ENCODE results near the gene UBTD2.

UBTD2 gene

GRCh38 chr5:172180936-172181335 is 102.6 kb downstream of the UBTD2 start:
- no peaks in the 10 kb centered on the region for H3K9me3 ChIP-seq (ENCODE audit: low read depth, low read length)
- TF ChIP-seq POLR2AphosphoS5 (IDR thresholded peaks at IDR 0.05; ENCODE audit: borderline replicate concordance, low read depth, low read length) = no peak
- TF ChIP-seq EZH2 (IDR thresholded peaks at IDR 0.05) = no peak
- no peak for TF ChIP-seq FOXP2 (optimal IDR thresholded peaks at IDR 0.05; ENCODE audit: control extremely low read depth, extremely low read length, insufficient read depth)
- no peaks in the 10 kb centered on the region for H3K36me3 ChIP-seq (ENCODE audit: insufficient read depth, low read length)
- H3K27ac ChIP-seq = no peak overlapping the region
- DNase-seq (ENCODE audit: low read depth, low spot score) = no peak
- H3K9ac ChIP-seq (ENCODE audit: insufficient read length) = no peak overlapping the region
- H3K4me3 ChIP-seq = no peak overlapping the region

GRCh38 chr5:172178991-172179989 is 104.3 kb downstream of the UBTD2 start:
- DNase-seq (ENCODE audit: low read depth, low spot score) = peak; percentile 62
- TF ChIP-seq FOXP2 (optimal IDR thresholded peaks at IDR 0.05; ENCODE audit: control extremely low read depth, extremely low read length, insufficient read depth) (peak; percentile 27), EZH2 (IDR thresholded peaks at IDR 0.05) (no peak), POLR2AphosphoS5 (IDR thresholded peaks at IDR 0.05; ENCODE audit: borderline replicate concordance, low read depth, low read length) (peak; percentile 65)
- peak overlapping the region; percentile 80 for H3K27ac ChIP-seq
- H3K4me3 ChIP-seq = peak overlapping the region; percentile 65
- no peaks in the 10 kb centered on the region for H3K36me3 ChIP-seq (ENCODE audit: insufficient read depth, low read length)
- H3K9me3 ChIP-seq (ENCODE audit: low read depth, low read length) = no peaks in the 10 kb centered on the region
- peak overlapping the region; percentile 51 for H3K9ac ChIP-seq (ENCODE audit: insufficient read length)

GRCh38 chr5:172178301-172178987 is 105.1 kb downstream of the UBTD2 start:
- Histone ChIP-seq H3K9ac (ENCODE audit: insufficient read length) (no peak overlapping the region), H3K36me3 (ENCODE audit: insufficient read depth, low read length) (no peaks in the 10 kb centered on the region), H3K27ac (no peak overlapping the region), H3K9me3 (ENCODE audit: low read depth, low read length) (no peaks in the 10 kb centered on the region), H3K4me3 (no peak overlapping the region)
- no peak for DNase-seq (ENCODE audit: low read depth, low spot score)
- TF ChIP-seq EZH2 (IDR thresholded peaks at IDR 0.05) = no peak
- no peak for TF ChIP-seq FOXP2 (optimal IDR thresholded peaks at IDR 0.05; ENCODE audit: control extremely low read depth, extremely low read length, insufficient read depth)
- no peak for TF ChIP-seq POLR2AphosphoS5 (IDR thresholded peaks at IDR 0.05; ENCODE audit: borderline replicate concordance, low read depth, low read length)

- no peak for DNase-seq (ENCODE audit: low read depth, low spot score)
- H3K27ac ChIP-seq = no peak overlapping the region
- no peak overlapping the region for H3K4me3 ChIP-seq
- H3K36me3 ChIP-seq (ENCODE audit: insufficient read depth, low read length) = no peaks in the 10 kb centered on the region
- no peak overlapping the region for H3K9ac ChIP-seq (ENCODE audit: insufficient read length)
- TF ChIP-seq POLR2AphosphoS5 (IDR thresholded peaks at IDR 0.05; ENCODE audit: borderline replicate concordance, low read depth, low read length) (no peak), FOXP2 (optimal IDR thresholded peaks at IDR 0.05; ENCODE audit: control extremely low read depth, extremely low read length, insufficient read depth) (no peak), EZH2 (IDR thresholded peaks at IDR 0.05) (no peak)
- no peaks in the 10 kb centered on the region for H3K9me3 ChIP-seq (ENCODE audit: low read depth, low read length)
Measured at GRCh38 chr5:172177176-172177575, 106.4 kb downstream of the UBTD2 start.

- H3K36me3 ChIP-seq (ENCODE audit: insufficient read depth, low read length) = no peaks in the 10 kb centered on the region
- H3K9me3 ChIP-seq (ENCODE audit: low read depth, low read length) = no peaks in the 10 kb centered on the region
- no peak overlapping the region for H3K9ac ChIP-seq (ENCODE audit: insufficient read length)
- DNase-seq (ENCODE audit: low read depth, low spot score) = no peak
- TF ChIP-seq POLR2AphosphoS5 (IDR thresholded peaks at IDR 0.05; ENCODE audit: borderline replicate concordance, low read depth, low read length) = peak; percentile 55
- no peak for TF ChIP-seq EZH2 (IDR thresholded peaks at IDR 0.05)
- no peak for TF ChIP-seq FOXP2 (optimal IDR thresholded peaks at IDR 0.05; ENCODE audit: control extremely low read depth, extremely low read length, insufficient read depth)
- H3K4me3 ChIP-seq = no peak overlapping the region
- H3K27ac ChIP-seq = no peak overlapping the region
Measured at GRCh38 chr5:172175263-172175719, 108.3 kb downstream of the UBTD2 start.

- Histone ChIP-seq H3K4me3 (no peak overlapping the region), H3K9ac (ENCODE audit: insufficient read length) (no peak overlapping the region), H3K36me3 (ENCODE audit: insufficient read depth, low read length) (no peaks in the 10 kb centered on the region), H3K9me3 (ENCODE audit: low read depth, low read length) (no peaks in the 10 kb centered on the region), H3K27ac (peak overlapping the region; percentile 35; the same call in 1 of the 2 replicates)
- TF ChIP-seq POLR2AphosphoS5 (IDR thresholded peaks at IDR 0.05; ENCODE audit: borderline replicate concordance, low read depth, low read length) (no peak), EZH2 (IDR thresholded peaks at IDR 0.05) (no peak), FOXP2 (optimal IDR thresholded peaks at IDR 0.05; ENCODE audit: control extremely low read depth, extremely low read length, insufficient read depth) (no peak)
- DNase-seq (ENCODE audit: low read depth, low spot score) = no peak
Measured at GRCh38 chr5:172173564-172174153, 109.9 kb downstream of the UBTD2 start.

GRCh38 chr5:172172912-172173563 is 110.5 kb downstream of the UBTD2 start:
- Histone ChIP-seq H3K36me3 (ENCODE audit: insufficient read depth, low read length) (no peaks in the 10 kb centered on the region), H3K9me3 (ENCODE audit: low read depth, low read length) (no peaks in the 10 kb centered on the region), H3K27ac (peak overlapping the region; percentile 35; the same call in 1 of the 2 replicates), H3K4me3 (no peak overlapping the region), H3K9ac (ENCODE audit: insufficient read length) (no peak overlapping the region)
- no peak for TF ChIP-seq EZH2 (IDR thresholded peaks at IDR 0.05)
- TF ChIP-seq POLR2AphosphoS5 (IDR thresholded peaks at IDR 0.05; ENCODE audit: borderline replicate concordance, low read depth, low read length) = no peak
- TF ChIP-seq FOXP2 (optimal IDR thresholded peaks at IDR 0.05; ENCODE audit: control extremely low read depth, extremely low read length, insufficient read depth) = no peak
- DNase-seq (ENCODE audit: low read depth, low spot score) = no peak
